Measurements from ENCODE around the gene ZCCHC2.

DNA sequence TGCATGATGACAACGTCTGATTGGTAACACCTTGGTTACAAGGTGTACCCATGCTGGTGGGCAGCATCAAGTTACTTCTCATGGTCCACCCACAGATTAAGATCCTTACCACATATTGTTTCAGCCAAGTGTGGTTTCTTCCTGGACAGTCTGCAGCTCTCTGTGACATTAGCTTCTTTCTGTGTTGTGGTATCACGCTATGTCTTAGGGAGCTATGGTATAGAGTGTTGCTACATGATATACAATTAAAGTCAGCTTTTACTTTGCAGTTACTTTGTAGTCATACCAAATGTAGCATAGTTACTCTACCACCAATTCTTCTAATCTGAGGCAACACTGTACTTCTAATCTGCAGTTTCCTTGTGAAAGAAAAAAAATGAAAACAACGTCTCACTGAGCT, 48.8 kb downstream of the ZCCHC2 start:
- no peak for TF ChIP-seq POLR2A (IDR thresholded peaks at IDR 0.05)
- TF ChIP-seq, protein P1, sequence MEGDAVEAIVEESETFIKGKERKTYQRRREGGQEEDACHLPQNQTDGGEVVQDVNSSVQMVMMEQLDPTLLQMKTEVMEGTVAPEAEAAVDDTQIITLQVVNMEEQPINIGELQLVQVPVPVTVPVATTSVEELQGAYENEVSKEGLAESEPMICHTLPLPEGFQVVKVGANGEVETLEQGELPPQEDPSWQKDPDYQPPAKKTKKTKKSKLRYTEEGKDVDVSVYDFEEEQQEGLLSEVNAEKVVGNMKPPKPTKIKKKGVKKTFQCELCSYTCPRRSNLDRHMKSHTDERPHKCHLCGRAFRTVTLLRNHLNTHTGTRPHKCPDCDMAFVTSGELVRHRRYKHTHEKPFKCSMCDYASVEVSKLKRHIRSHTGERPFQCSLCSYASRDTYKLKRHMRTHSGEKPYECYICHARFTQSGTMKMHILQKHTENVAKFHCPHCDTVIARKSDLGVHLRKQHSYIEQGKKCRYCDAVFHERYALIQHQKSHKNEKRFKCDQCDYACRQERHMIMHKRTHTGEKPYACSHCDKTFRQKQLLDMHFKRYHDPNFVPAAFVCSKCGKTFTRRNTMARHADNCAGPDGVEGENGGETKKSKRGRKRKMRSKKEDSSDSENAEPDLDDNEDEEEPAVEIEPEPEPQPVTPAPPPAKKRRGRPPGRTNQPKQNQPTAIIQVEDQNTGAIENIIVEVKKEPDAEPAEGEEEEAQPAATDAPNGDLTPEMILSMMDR (IDR thresholded peaks at IDR 0.05): no peak
